ENCODE data around the gene PHKB.

Gene PHKB

DNA sequence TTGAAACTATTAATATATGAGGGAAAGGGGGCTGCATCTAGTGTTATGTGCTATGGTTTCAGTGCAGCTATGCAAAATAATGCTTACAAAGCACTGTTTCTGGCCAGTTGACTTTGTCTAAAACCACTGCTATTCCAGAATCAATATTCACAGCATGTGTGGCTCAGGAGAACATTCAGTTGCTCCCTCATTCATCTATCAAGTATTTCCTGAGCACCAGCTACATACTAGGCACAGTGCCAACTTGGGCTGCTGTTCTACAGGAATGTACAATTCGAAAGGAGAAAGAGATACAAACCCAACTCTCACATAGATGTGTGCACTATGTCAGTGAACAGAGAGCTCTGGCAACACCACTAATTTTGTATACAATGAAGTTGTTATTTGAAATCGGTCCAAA lies 183.0 kb downstream of the PHKB start:
- TF ChIP-seq, protein P1, sequence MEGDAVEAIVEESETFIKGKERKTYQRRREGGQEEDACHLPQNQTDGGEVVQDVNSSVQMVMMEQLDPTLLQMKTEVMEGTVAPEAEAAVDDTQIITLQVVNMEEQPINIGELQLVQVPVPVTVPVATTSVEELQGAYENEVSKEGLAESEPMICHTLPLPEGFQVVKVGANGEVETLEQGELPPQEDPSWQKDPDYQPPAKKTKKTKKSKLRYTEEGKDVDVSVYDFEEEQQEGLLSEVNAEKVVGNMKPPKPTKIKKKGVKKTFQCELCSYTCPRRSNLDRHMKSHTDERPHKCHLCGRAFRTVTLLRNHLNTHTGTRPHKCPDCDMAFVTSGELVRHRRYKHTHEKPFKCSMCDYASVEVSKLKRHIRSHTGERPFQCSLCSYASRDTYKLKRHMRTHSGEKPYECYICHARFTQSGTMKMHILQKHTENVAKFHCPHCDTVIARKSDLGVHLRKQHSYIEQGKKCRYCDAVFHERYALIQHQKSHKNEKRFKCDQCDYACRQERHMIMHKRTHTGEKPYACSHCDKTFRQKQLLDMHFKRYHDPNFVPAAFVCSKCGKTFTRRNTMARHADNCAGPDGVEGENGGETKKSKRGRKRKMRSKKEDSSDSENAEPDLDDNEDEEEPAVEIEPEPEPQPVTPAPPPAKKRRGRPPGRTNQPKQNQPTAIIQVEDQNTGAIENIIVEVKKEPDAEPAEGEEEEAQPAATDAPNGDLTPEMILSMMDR (IDR thresholded peaks at IDR 0.05; ENCODE audit: control insufficient read depth, extremely low read depth, insufficient read depth), result no peak
- no peak overlapping the region for H3K4me3 ChIP-seq (ENCODE audit: low read depth, low read length)
- DNase-seq (ENCODE audit: low read depth), result no peak

- H3K4me3 ChIP-seq (ENCODE audit: low read depth, low read length), result no peak overlapping the region
- DNase-seq (ENCODE audit: low read depth), result no peak
- TF ChIP-seq, protein P1 (IDR thresholded peaks at IDR 0.05; ENCODE audit: control insufficient read depth, extremely low read depth, insufficient read depth), result no peak
These were observed 183.5 kb downstream of the PHKB start for GRCh38 chr16:47644661-47645060.

DNA sequence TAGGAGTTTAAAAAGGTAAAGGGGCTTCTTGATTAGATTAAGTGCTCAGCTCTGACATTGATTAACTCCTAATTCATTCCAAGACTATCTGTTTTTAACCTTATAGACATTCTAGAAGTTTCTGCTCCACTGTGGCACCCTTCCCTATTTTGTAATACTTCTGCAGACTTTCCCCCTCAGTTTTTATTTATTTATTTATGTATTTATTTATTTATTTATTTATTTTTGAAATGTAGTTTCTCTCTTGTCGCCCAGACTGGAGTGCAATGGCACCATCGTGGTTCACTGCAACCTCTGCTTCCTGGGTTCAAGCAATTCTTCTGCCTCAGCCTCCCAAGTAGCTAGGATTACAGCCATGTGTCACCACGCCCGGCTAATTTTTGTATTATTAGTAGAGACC lies 185.8 kb downstream of the PHKB start:
- TF ChIP-seq, protein P1 (IDR thresholded peaks at IDR 0.05; ENCODE audit: control insufficient read depth, extremely low read depth, insufficient read depth), result no peak
- no peak overlapping the region for H3K4me3 ChIP-seq (ENCODE audit: low read depth, low read length)
- DNase-seq (ENCODE audit: low read depth), result no peak

DNA sequence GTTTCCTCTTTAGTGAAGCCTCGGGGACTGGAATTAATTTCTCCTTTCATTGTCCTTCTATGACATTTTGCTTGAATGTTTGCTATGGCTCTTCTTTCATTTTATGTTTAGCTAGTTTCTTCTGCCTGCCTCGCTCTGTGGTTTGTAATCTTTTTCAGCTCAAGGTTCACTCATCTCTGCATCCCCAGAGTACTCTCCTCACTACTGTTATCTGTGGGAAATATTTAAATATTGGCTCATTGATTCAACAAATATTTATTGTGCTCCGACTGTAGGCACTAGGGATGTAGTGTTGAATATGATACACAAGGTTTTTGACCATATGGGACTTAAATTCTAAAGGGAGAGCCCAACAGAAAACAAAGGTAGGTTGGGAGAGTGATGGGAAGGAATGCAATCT lies 195.9 kb downstream of the PHKB start:
- no peak for DNase-seq (ENCODE audit: low read depth)
- TF ChIP-seq, protein P1 (IDR thresholded peaks at IDR 0.05; ENCODE audit: control insufficient read depth, extremely low read depth, insufficient read depth), result no peak
- no peak overlapping the region for H3K4me3 ChIP-seq (ENCODE audit: low read depth, low read length)

- H3K4me3 ChIP-seq (ENCODE audit: low read depth, low read length), result no peak overlapping the region
These were observed 196.8 kb downstream of the PHKB start for GRCh38 chr16:47657977-47658376.

GRCh38 chr16:47660540-47660939 lies 199.4 kb downstream of the PHKB start:
- TF ChIP-seq, protein P1 (IDR thresholded peaks at IDR 0.05; ENCODE audit: control insufficient read depth, extremely low read depth, insufficient read depth), result no peak
- H3K4me3 ChIP-seq (ENCODE audit: low read depth, low read length), result no peak overlapping the region
- DNase-seq (ENCODE audit: low read depth), result no peak

More at GRCh38 chr16:47657977-47658376, 196.8 kb downstream of the PHKB start:
- no peak for DNase-seq (ENCODE audit: low read depth)
- TF ChIP-seq, protein P1 (IDR thresholded peaks at IDR 0.05; ENCODE audit: control insufficient read depth, extremely low read depth, insufficient read depth), result no peak

DNA sequence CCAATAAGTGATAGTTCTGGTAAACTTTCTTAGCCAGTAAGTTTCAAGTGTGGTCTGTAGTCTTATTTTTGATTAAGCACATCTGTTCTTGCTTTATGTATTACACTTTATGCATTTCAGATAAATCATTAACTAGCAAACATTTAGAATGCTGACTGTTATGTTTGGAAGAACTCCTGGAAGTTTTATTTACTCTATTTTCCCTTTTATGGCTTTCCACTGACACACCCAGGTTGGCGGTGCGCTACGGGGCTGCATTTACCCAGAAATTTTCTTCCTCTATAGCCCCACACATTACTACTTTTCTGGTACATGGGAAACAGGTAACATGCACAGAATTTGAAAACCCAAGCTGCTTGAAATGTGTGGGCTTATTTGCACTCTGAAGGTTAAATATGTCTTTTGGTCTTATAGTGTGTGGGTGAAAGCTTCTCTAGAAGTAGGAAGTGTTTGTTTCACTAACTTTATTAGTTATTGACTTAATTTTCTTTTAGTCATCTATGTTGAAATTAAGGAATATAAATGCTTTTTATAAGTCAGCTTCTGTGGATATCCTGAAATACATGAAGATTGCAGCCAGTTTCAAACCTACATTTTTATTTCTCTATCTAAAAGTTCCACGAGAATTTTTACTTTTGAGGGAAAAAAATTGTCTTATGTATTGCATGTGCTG lies 203.7 kb downstream of the PHKB start:
- H3K4me3 ChIP-seq (ENCODE audit: low read depth, low read length), result peak overlapping the region; percentile 16; the same call in 1 of the 2 replicates
- TF ChIP-seq, protein P1 (IDR thresholded peaks at IDR 0.05; ENCODE audit: control insufficient read depth, extremely low read depth, insufficient read depth), result no peak
- DNase-seq (ENCODE audit: low read depth), result peak; percentile 67
